Gastrocnemius medialis (tissue), 4 donors: ENCODE results near the gene RNF123. TPM values are rescaled to one million over a fixed set of nuclear protein-coding genes. Genes with fewer than 3 reads are reported as not detected.
"Not testable (repeated sequence)": the region's sequence is repeated elsewhere in the genome, so short reads cannot be mapped to it uniquely, and the experiment has no call there.

Experiments
- ATAC-seq, 2 donors: fragments of 150-250 bp; one replicate each; pipeline ENCODE4 v1.9.1; 2016
- DNase-seq, 2 donors: peaks; one replicate each; pipeline ENCODE4 v3.0.0-alpha.2; 2019
- H3K27ac ChIP-seq, 4 donors: fragments of 200-600 bp; sonication (generic); 1 replicate in 1 of 4; 2 replicates in 3 of 4; pipeline ENCODE4 v1.5.1; 2016 to 2018; ENCODE audit warnings: mild to moderate bottlenecking in 2 of 4, moderate library complexity in 1 of 4
- H3K27me3 ChIP-seq, 3 donors: fragments of 200-600 bp; sonication (generic) in 2 of 3; 1 replicate in 1 of 3; 2 replicates in 2 of 3; pipeline versions ENCODE4 v1.5.1 to v1.6.0; 2016 to 2019; ENCODE audit warnings: mild to moderate bottlenecking in 1 of 3, moderate library complexity in 1 of 3
- H3K36me3 ChIP-seq, 2 donors: fragments of 200-600 bp; sonication (generic) in 1 of 2; one replicate each; pipeline ENCODE4 v1.5.1; 2017 to 2018
- H3K4me1 ChIP-seq, 2 donors: fragments of 200-600 bp; sonication (generic) in 1 of 2; one replicate each; pipeline ENCODE4 v1.5.1; 2016 to 2017; ENCODE audit warnings: mild to moderate bottlenecking in 2 of 2
- H3K4me3 ChIP-seq, 4 donors: fragments of 200-600 bp; sonication (generic) in 3 of 4; 1 replicate in 1 of 4; 2 replicates in 3 of 4; pipeline ENCODE4 v1.5.1; 2016 to 2019; ENCODE audit warnings: mild to moderate bottlenecking in 2 of 4
- H3K9me3 ChIP-seq, 3 donors: fragments of 200-600 bp; sonication (generic) in 2 of 3; 1 replicate in 1 of 3; 2 replicates in 2 of 3; pipeline ENCODE4 v1.5.1; 2016 to 2019
- CTCF ChIP-seq, 5 experiments: fragments of 450-650 bp in 3 of 5; fragments of 200-600 bp in 2 of 5; sonication (generic) in 2 of 5; IDR thresholded peaks in 4 of 5; conservative IDR thresholded peaks in 1 of 5; 1 replicate in 4 of 5; 2 replicates in 1 of 5; pipeline ENCODE4 v1.5.1; 2016 to 2019; ENCODE audit warnings: antibody characterized with exemption in 5 of 5, mild to moderate bottlenecking in 3 of 5, moderate library complexity in 3 of 5
- POLR2A ChIP-seq, 2 donors: fragments of 450-650 bp; IDR thresholded peaks; one replicate each; pipeline ENCODE4 v1.6.1; 2017; ENCODE audit warnings: antibody characterized with exemption in 2 of 2, mild to moderate bottlenecking in 2 of 2, moderate library complexity in 2 of 2
- in situ Hi-C, 4 donors: fragments of 200-750 bp; cut with MboI; loops; one replicate each; pipeline versions ENCODE4 v1.15.0 to v1.8.0; 2017; ENCODE audit warnings: low sequenced_read_pairs in 4 of 4
- intact Hi-C: fragments of 100-400 bp; cut with DNase I; formaldehyde crosslinking; loops from one replicate; pipeline ENCODE4 v1.15.1; 2023; ENCODE audit warnings: low total_unique reads
- total RNA-seq, 4 donors: library from RNA; depleted of rRNA; stranded (reverse); fragments of >200 nt; gene quantifications; one replicate each; pipeline versions ENCODE4 v1.1.0 to v1.2.3, GENCODE V29; 2016

The RNF123 gene
- total RNA-seq, 4 donors from 2014 or later: 82.8 to 132 (median 128) TPM

- intact Hi-C loops (no loop called here), in situ Hi-C loops (no loop called here)
- peaks cover 2 to 13% of the 10 kb centered on the region in 2 donors for H3K36me3 ChIP-seq
- H3K27ac ChIP-seq: no peak overlapping the region
- H3K4me1 ChIP-seq: peaks cover 0 to 10% of the 10 kb centered on the region in 2 donors
- H3K27me3 ChIP-seq: no peaks in the 10 kb centered on the region
- DNase-seq (no peak), ATAC-seq (no peak)
- H3K9me3 ChIP-seq: no peaks in the 10 kb centered on the region
- TF ChIP-seq CTCF (IDR thresholded peaks at IDR 0.05 in 4 of 5, conservative IDR thresholded peaks at IDR 0.05 in 1 of 5): no peak
- TF ChIP-seq POLR2A (IDR thresholded peaks at IDR 0.05): no peak
- no peak overlapping the region for H3K4me3 ChIP-seq
Observed at GRCh38 chr3:49747792-49748480, 58.6 kb downstream of the RNF123 start.

GRCh38 chr3:49748874-49749273 is 59.5 kb downstream of the RNF123 start:
- in situ Hi-C loops, H3K9me3 ChIP-seq, ATAC-seq, H3K27ac ChIP-seq, H3K27me3 ChIP-seq, intact Hi-C loops, H3K4me3 ChIP-seq, DNase-seq: not testable (repeated sequence)
- H3K4me1 ChIP-seq: peaks cover 3 to 13% of the 10 kb centered on the region in 2 donors
- peaks cover 2 to 13% of the 10 kb centered on the region in 2 donors for H3K36me3 ChIP-seq

- Histone ChIP-seq H3K36me3 (peaks cover 2 to 13% of the 10 kb centered on the region in 2 donors), H3K4me3 (no peak overlapping the region), H3K27me3 (no peaks in the 10 kb centered on the region), H3K9me3 (no peaks in the 10 kb centered on the region), H3K27ac (peak overlapping the region in 2 of 4 donors; percentile 54 to 59), H3K4me1 (peaks cover 14 to 23% of the 10 kb centered on the region in 2 donors)
- no peak for TF ChIP-seq POLR2A (IDR thresholded peaks at IDR 0.05)
- no peak for TF ChIP-seq CTCF (IDR thresholded peaks at IDR 0.05 in 4 of 5, conservative IDR thresholded peaks at IDR 0.05 in 1 of 5)
- intact Hi-C loops: no loop called here
- in situ Hi-C loops: no loop called here
- DNase-seq (no peak), ATAC-seq (peak; percentile 32 to 68)
Observed at GRCh38 chr3:49750056-49750455, 60.7 kb downstream of the RNF123 start.

- peaks cover 25 to 34% of the 10 kb centered on the region in 2 donors for H3K4me1 ChIP-seq
- intact Hi-C loops: no loop called here
- TF ChIP-seq POLR2A (IDR thresholded peaks at IDR 0.05) (no peak), CTCF (IDR thresholded peaks at IDR 0.05 in 4 of 5, conservative IDR thresholded peaks at IDR 0.05 in 1 of 5) (no peak)
- no peaks in the 10 kb centered on the region for H3K9me3 ChIP-seq
- in situ Hi-C loops: no loop called here
- no peak for DNase-seq
- H3K27me3 ChIP-seq: no peaks in the 10 kb centered on the region
- peaks cover 2 to 13% of the 10 kb centered on the region in 2 donors for H3K36me3 ChIP-seq
- no peak overlapping the region for H3K4me3 ChIP-seq
- no peak overlapping the region for H3K27ac ChIP-seq
- ATAC-seq: no peak
Observed at GRCh38 chr3:49751501-49751900, 62.1 kb downstream of the RNF123 start.

GRCh38 chr3:49754536-49754935 is 65.2 kb downstream of the RNF123 start:
- H3K27ac ChIP-seq: peak overlapping the region in 1 of 4 donors; percentile 10
- no peak overlapping the region for H3K4me3 ChIP-seq
- no peaks in the 10 kb centered on the region for H3K9me3 ChIP-seq
- intact Hi-C loops: no loop called here
- no peaks in the 10 kb centered on the region for H3K27me3 ChIP-seq
- ATAC-seq: peak; percentile 60 to 63
- in situ Hi-C loops: no loop called here
- TF ChIP-seq POLR2A (IDR thresholded peaks at IDR 0.05) (no peak), CTCF (IDR thresholded peaks at IDR 0.05 in 4 of 5, conservative IDR thresholded peaks at IDR 0.05 in 1 of 5) (no peak)
- peaks cover 48 to 61% of the 10 kb centered on the region in 2 donors for H3K4me1 ChIP-seq
- no peaks in the 10 kb centered on the region for H3K36me3 ChIP-seq
- no peak for DNase-seq
